ENCODE measurements around the gene TAF3.

Gene TAF3

GRCh38 chr10:7887174-7887816, 69.0 kb downstream of the TAF3 start:
- DNase-seq, result no peak

GRCh38 chr10:7889947-7890542, 71.7 kb downstream of the TAF3 start:
- no peak for DNase-seq

GRCh38 chr10:7890781-7891180, 72.5 kb downstream of the TAF3 start:
- DNase-seq, result no peak

- no peak for DNase-seq
Measured at GRCh38 chr10:7891634-7892033, 73.3 kb downstream of the TAF3 start.

- no peak for DNase-seq
Measured at GRCh38 chr10:7892146-7892545, 73.8 kb downstream of the TAF3 start.

GRCh38 chr10:7895699-7896090, 77.4 kb downstream of the TAF3 start:
- DNase-seq, result no peak

GRCh38 chr10:7896297-7896696, 78.0 kb downstream of the TAF3 start:
- no peak for DNase-seq

GRCh38 chr10:7901256-7901655, 83.0 kb downstream of the TAF3 start:
- no peak for DNase-seq

GRCh38 chr10:7902413-7902812, 84.1 kb downstream of the TAF3 start:
- DNase-seq, result no peak

GRCh38 chr10:7903851-7904250, 85.5 kb downstream of the TAF3 start:
- DNase-seq, result no peak

GRCh38 chr10:7906128-7906527, 87.8 kb downstream of the TAF3 start:
- no peak for DNase-seq

- DNase-seq, result no peak
Measured at GRCh38 chr10:7908541-7909210, 90.4 kb downstream of the TAF3 start.

GRCh38 chr10:7913126-7913872, 95.0 kb downstream of the TAF3 start:
- DNase-seq, result no peak

GRCh38 chr10:7915923-7916536, 97.7 kb downstream of the TAF3 start:
- no peak for DNase-seq

GRCh38 chr10:7917736-7918135, 99.4 kb downstream of the TAF3 start:
- DNase-seq, result no peak

GRCh38 chr10:7922707-7923106, 104.4 kb downstream of the TAF3 start:
- no peak for DNase-seq

GRCh38 chr10:7928536-7928935, 110.2 kb downstream of the TAF3 start:
- no peak for DNase-seq

GRCh38 chr10:7932301-7933036, 114.2 kb downstream of the TAF3 start:
- no peak for DNase-seq

GRCh38 chr10:7933262-7933661, 115.0 kb downstream of the TAF3 start:
- no peak for DNase-seq

GRCh38 chr10:7933757-7934156, 115.5 kb downstream of the TAF3 start:
- DNase-seq, result no peak

- DNase-seq, result no peak
Measured at GRCh38 chr10:7937315-7937945, 119.1 kb downstream of the TAF3 start.

GRCh38 chr10:7941576-7941975, 123.3 kb downstream of the TAF3 start:
- no peak for DNase-seq
